Lung (tissue), 16 donors: Measurements from ENCODE around the gene DAZAP1. TPM values are rescaled to one million over a fixed set of nuclear protein-coding genes. Genes with fewer than 3 reads are reported as not detected.

Experiments used
- ATAC-seq: fragments of 200-7000 bp; cut with Tn5 transposase; one replicate; pipeline ENCODE4 v1.9.1; 2020; ENCODE audit warnings: moderate number of reproducible peaks; ENCODE audit not compliant: insufficient read depth, low FRiP score
- DNase-seq, 3 donors: peaks; one replicate each; pipeline ENCODE4 v3.0.0-alpha.2; 2013 to 2017
- H3K27ac ChIP-seq, 2 donors: one replicate each; pipeline ENCODE4 v1.5.1; 2013; ENCODE audit warnings: mild to moderate bottlenecking in 2 of 2, moderate library complexity in 2 of 2, control low read depth in 1 of 2, inconsistent platforms in 1 of 2, low read depth in 1 of 2, low read length in 1 of 2
- H3K27me3 ChIP-seq, 3 donors: one replicate each; pipeline ENCODE4 v1.5.1; 2013; ENCODE audit warnings: low read length in 2 of 3; ENCODE audit not compliant: control insufficient read depth in 3 of 3, insufficient read depth in 3 of 3
- H3K36me3 ChIP-seq, 4 donors: one replicate each; pipeline ENCODE4 v1.5.1; 2013; ENCODE audit warnings: low read length in 4 of 4, mild to moderate bottlenecking in 1 of 4, moderate library complexity in 1 of 4; ENCODE audit not compliant: control insufficient read depth in 4 of 4, insufficient read depth in 4 of 4
- H3K4me1 ChIP-seq, 5 donors: one replicate each; pipeline ENCODE4 v1.5.1; 2013; ENCODE audit warnings: low read length in 5 of 5, mild to moderate bottlenecking in 2 of 5, moderate library complexity in 1 of 5; ENCODE audit not compliant: control insufficient read depth in 5 of 5, insufficient read depth in 5 of 5
- H3K4me3 ChIP-seq: one replicate; pipeline ENCODE4 v1.5.1; 2013; ENCODE audit warnings: mild to moderate bottlenecking, control low read depth, moderate library complexity
- H3K9ac ChIP-seq, 2 donors: one replicate each; pipeline ENCODE4 v1.5.1; 2013; ENCODE audit warnings: low read length in 2 of 2, control low read depth in 1 of 2; ENCODE audit not compliant: insufficient read depth in 1 of 2
- H3K9me3 ChIP-seq, 4 donors: one replicate each; pipeline ENCODE4 v1.5.1; 2013; ENCODE audit warnings: low read length in 3 of 4, mild to moderate bottlenecking in 1 of 4, moderate library complexity in 1 of 4; ENCODE audit not compliant: control insufficient read depth in 4 of 4, insufficient read depth in 3 of 4
- WGBS, 2 donors: extraction: QIAGEN DNeasy Blood & Tissue Kit; methylation state at CpG; one replicate each; pipeline ENCODE4 v1.1.7; 2013; 5-methylcytosine and 5-hydroxymethylcytosine counted together
- long read RNA-seq, 5 donors: transcript quantifications; one replicate each; lab custom pipeline, GENCODE V29; 2026
- polyA plus RNA-seq, 2 donors: library from polyadenylated mRNA; stranded (reverse); fragments of 200-250 nt; gene quantifications; one replicate each; pipeline ENCODE4 v1.2.1, GENCODE V29; 2013
- total RNA-seq, 2 donors: library from RNA; depleted of rRNA in 1 of 2; stranded (reverse); fragments of >200 nt in 1 of 2; gene quantifications; one replicate each; pipeline ENCODE4 v1.2.1, GENCODE V29; 2014 to 2021
- TF ChIP-seq, protein P1 (sequence below): IDR thresholded peaks from 2 replicates; pipeline ENCODE4 v1.5.1; 2012; ENCODE audit warnings: mild to moderate bottlenecking; ENCODE audit errors: control extremely low read depth, extremely low read depth
- donor health status: control.
- donor health status: control.
- donor health status: Bipolar disorder and iron deficiency.
- donor health status: healthy.
- donor health status: DM: yes; HTN: yes; CAD: no.

DAZAP1 gene
- 100 to 1,000 TPM in 1 of 2 donors, 10 to 100 TPM in 1; 61.4 to 125 TPM for total RNA-seq
- 10 to 100 TPM; 77.3 to 82.8 TPM for polyA plus RNA-seq
- long read RNA-seq, donor 1, transcript DAZAP1-201 (12 exons, 2,160 nt): minor isoform, 9 of 76 reads
- long read RNA-seq, donor 1, transcript DAZAP1-208 (1 exons, 3,642 nt): major isoform, 62 of 76 reads
- long read RNA-seq, donor 1, partial matches to known transcripts: 0 of 76 reads
- long read RNA-seq, donor 1, other reads (novel, unspliced or antisense): 0 of 76 reads
- long read RNA-seq, donor 2, transcript DAZAP1-208 (1 exons, 3,642 nt): major isoform, 21 of 29 reads
- long read RNA-seq, donor 2, partial matches to known transcripts: 0 of 29 reads
- long read RNA-seq, donor 2, other reads (novel, unspliced or antisense): 0 of 29 reads
- long read RNA-seq, donor 3, transcript DAZAP1-208 (1 exons, 3,642 nt): major isoform, 33 of 42 reads
- long read RNA-seq, donor 3, partial matches to known transcripts: 0 of 42 reads
- long read RNA-seq, donor 3, other reads (novel, unspliced or antisense): 0 of 42 reads
- long read RNA-seq, donor 4, transcript DAZAP1-203 (5 exons, 3,943 nt): minor isoform, 6 of 42 reads
- long read RNA-seq, donor 4, transcript DAZAP1-208 (1 exons, 3,642 nt): major isoform, 32 of 42 reads
- long read RNA-seq, donor 4, partial matches to known transcripts: 0 of 42 reads
- long read RNA-seq, donor 4, other reads (novel, unspliced or antisense): 0 of 42 reads
- long read RNA-seq, donor 5, transcript DAZAP1-201 (12 exons, 2,160 nt): minor isoform, 12 of 91 reads
- long read RNA-seq, donor 5, transcript DAZAP1-208 (1 exons, 3,642 nt): major isoform, 69 of 91 reads
- long read RNA-seq, donor 5, partial matches to known transcripts: 6 of 91 reads
- long read RNA-seq, donor 5, other reads (novel, unspliced or antisense): 0 of 91 reads

DNA sequence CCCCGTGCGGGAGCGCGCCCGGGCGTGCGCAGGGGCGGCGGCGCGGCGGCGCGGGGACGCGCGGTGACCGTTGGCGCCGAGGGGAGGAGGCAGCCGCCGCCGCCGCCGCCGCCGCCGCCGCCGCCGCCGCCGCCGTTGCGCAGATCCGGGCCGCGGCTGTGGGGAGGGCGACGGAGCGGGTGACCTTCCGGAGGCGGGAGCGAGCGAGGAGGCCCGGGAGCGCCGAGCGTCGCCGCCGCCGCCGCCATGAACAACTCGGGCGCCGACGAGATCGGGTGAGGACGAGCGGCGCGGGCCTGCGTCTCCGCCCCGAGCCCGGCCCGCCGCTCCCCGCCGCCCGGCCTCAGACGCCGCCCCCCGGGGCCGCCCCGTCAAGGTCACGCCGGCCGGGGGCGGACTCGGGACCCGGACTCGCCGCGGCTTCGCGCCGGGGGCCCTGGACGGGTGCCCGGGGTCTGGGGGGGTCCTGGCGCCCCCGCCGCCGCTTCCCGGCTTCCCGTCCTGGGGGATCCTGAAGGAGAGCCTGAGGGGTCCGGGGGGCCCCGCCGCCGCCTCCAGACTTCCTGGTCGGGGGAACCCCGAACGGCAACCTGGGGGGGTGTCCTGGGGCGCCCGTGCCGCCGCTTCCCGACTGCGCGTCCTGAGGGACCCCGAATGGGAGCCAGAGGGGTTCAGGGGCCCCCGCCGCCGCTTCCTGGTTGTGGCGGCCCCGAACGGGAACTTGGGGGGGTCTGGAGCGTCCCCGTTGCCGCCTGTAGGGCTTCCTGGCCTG, at the start of gene DAZAP1:
Gene DAZAP1, plus strand, starts transcription at position 59 of the 772 bp plus-strand sequence. Its CDS starts 188 bp downstream, at position 247.
- WGBS, 2 donors: 0 to 1% methylated on average over 39 to 115 of the region's 121 CpGs
- Histone ChIP-seq H3K4me3 (peak within 1 kb of the TSS; percentile 83), H3K36me3 (peaks cover 0 to 8% (median 3%) of the 10 kb centered on the region in 4 donors), H3K9me3 (no peaks in the 10 kb centered on the region), H3K27ac (peak within 1 kb of the TSS; percentile 93 to 97), H3K9ac (no peak within 1 kb of the TSS), H3K4me1 (peaks cover 2 to 41% (median 26%) of the 10 kb centered on the region in 5 donors), H3K27me3 (no peaks in the 10 kb centered on the region)
- ATAC-seq (no peak), DNase-seq (peak in 1 of 3 donors; percentile 34)
- TF ChIP-seq, protein P1, sequence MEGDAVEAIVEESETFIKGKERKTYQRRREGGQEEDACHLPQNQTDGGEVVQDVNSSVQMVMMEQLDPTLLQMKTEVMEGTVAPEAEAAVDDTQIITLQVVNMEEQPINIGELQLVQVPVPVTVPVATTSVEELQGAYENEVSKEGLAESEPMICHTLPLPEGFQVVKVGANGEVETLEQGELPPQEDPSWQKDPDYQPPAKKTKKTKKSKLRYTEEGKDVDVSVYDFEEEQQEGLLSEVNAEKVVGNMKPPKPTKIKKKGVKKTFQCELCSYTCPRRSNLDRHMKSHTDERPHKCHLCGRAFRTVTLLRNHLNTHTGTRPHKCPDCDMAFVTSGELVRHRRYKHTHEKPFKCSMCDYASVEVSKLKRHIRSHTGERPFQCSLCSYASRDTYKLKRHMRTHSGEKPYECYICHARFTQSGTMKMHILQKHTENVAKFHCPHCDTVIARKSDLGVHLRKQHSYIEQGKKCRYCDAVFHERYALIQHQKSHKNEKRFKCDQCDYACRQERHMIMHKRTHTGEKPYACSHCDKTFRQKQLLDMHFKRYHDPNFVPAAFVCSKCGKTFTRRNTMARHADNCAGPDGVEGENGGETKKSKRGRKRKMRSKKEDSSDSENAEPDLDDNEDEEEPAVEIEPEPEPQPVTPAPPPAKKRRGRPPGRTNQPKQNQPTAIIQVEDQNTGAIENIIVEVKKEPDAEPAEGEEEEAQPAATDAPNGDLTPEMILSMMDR: no peak

DNA sequence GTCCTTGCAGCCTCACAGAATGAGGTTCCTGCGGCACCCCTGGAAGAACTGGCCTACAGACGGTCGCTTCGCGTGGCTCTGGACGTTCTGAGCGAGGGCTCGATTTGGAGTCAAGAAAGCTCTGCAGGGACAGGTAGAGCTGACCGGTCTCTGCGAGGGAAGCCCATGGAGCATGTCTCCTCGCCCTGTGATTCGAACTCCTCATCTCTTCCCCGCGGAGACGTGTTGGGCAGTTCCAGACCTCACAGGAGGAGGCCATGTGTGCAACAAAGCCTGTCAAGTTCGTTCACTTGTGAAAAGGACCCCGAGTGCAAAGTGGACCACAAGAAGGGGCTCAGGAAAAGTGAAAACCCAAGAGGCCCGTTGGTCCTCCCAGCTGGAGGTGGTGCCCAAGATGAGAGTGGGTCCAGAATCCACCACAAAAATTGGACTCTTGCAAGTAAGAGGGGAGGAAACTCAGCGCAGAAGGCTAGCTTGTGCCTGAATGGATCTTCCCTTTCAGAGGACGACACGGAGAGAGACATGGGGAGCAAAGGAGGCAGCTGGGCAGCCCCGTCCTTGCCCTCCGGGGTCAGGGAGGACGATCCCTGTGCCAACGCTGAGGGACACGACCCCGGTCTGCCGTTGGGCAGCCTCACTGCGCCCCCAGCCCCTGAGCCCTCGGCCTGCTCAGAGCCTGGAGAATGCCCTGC, 47.1 kb upstream of the DAZAP1 start:
- TF ChIP-seq, protein P1: no peak
- no peaks in the 10 kb centered on the region for H3K27me3 ChIP-seq
- H3K9me3 ChIP-seq: no peaks in the 10 kb centered on the region
- 84 to 92% methylated on average over 30 of the region's 30 CpGs for WGBS, 2 donors
- H3K36me3 ChIP-seq: peaks cover 3 to 48% (median 41%) of the 10 kb centered on the region in 4 donors
- H3K27ac ChIP-seq: peak overlapping the region in 1 of 2 donors; percentile 79
- H3K4me3 ChIP-seq: no peak overlapping the region
- ATAC-seq (no peak), DNase-seq (no peak)
- H3K9ac ChIP-seq: no peak overlapping the region
- H3K4me1 ChIP-seq: peaks cover 0 to 46% (median 17%) of the 10 kb centered on the region in 5 donors

DNA sequence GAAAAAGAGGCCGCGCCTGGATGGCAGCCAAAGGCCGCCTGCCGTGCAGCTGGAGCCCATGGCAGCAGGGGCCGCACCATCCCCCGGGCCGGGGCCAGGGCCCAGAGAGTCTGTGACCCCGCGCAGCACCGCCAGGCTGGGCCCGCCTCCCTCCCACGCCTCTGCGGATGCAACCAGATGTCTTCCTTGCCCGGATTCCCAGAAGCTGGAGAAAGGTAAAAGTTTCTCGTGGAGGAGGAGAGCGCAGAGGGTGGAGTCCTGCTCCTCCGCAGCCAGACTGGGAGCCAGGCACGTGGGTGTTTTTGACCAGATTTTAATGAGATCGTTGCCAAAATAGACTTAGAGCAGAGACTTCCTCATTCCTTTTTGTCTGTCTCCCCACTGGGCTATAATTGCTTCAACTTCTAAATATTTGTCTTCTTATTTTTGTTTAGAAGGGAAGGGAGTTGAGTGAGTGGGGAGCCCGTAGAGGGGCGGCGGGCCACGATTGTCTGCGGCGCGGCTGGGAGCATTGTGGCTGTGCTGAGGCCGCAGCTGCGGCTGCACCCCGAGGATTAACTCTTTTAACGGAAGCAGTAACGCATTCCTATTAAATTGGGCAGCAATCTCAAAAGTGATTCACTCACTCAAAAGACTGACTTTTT, 46.4 kb upstream of the DAZAP1 start:
- Histone ChIP-seq H3K9me3 (no peaks in the 10 kb centered on the region), H3K9ac (no peak overlapping the region), H3K27me3 (no peaks in the 10 kb centered on the region), H3K4me3 (no peak overlapping the region), H3K36me3 (peaks cover 3 to 50% (median 45%) of the 10 kb centered on the region in 4 donors), H3K27ac (peak overlapping the region in 1 of 2 donors; percentile 79), H3K4me1 (peaks cover 0 to 43% (median 17%) of the 10 kb centered on the region in 5 donors)
- ATAC-seq (peak; percentile 45), DNase-seq (peak; percentile 85 to 87 (median 87))
- TF ChIP-seq, protein P1: no peak
- WGBS, 2 donors: 56 to 60% methylated on average over 31 of the region's 31 CpGs
